Measurements from ENCODE around the gene PRAMEF14. TPM values are rescaled to one million over a fixed set of nuclear protein-coding genes. Genes with fewer than 3 reads are reported as not detected.

PRAMEF14 gene
- polyA plus RNA-seq, 4 donors, result not detected

Other genes starting within 250 kb of the PRAMEF14 start
- gene HNRNPCL2, start 230.3 kb downstream of the PRAMEF14 start, polyA plus RNA-seq (ENCODE audit: insufficient read length in 4 of 4), result under 1 TPM in 2 of 4 donors, not detected in 2; 0.21 TPM
- gene PRAMEF26, start 191.1 kb downstream of the PRAMEF14 start, polyA plus RNA-seq (ENCODE audit: insufficient read length in 4 of 4), result not detected
- gene HNRNPCL4, start 181.5 kb downstream of the PRAMEF14 start, polyA plus RNA-seq (ENCODE audit: insufficient read length in 4 of 4), result under 1 TPM in 3 of 4 donors, not detected in 1; 0.54 to 0.81 (median 0.58) TPM
- gene PRAMEF9, start 175.3 kb downstream of the PRAMEF14 start, polyA plus RNA-seq (ENCODE audit: insufficient read length in 4 of 4), result not detected
- gene PRAMEF13, start 145.7 kb downstream of the PRAMEF14 start, polyA plus RNA-seq (ENCODE audit: insufficient read length in 4 of 4), result not detected
- not detected for gene PRAMEF18, start 121.0 kb downstream of the PRAMEF14 start, polyA plus RNA-seq (ENCODE audit: insufficient read length in 4 of 4)
- not detected for gene PRAMEF5, start 92.9 kb downstream of the PRAMEF14 start, polyA plus RNA-seq (ENCODE audit: insufficient read length in 4 of 4)
- gene PRAMEF8, start 62.0 kb downstream of the PRAMEF14 start, polyA plus RNA-seq (ENCODE audit: insufficient read length in 4 of 4), result not detected
- gene PRAMEF33, start 43.6 kb downstream of the PRAMEF14 start, polyA plus RNA-seq (ENCODE audit: insufficient read length in 4 of 4), result not detected
- not detected for gene PRAMEF15, start 31.6 kb downstream of the PRAMEF14 start, polyA plus RNA-seq (ENCODE audit: insufficient read length in 4 of 4)
- not detected for gene PRAMEF19, start 24.8 kb upstream of the PRAMEF14 start, polyA plus RNA-seq (ENCODE audit: insufficient read length in 4 of 4)
- not detected for gene PRAMEF17, start 42.5 kb upstream of the PRAMEF14 start, polyA plus RNA-seq (ENCODE audit: insufficient read length in 4 of 4)
- gene PRAMEF20, start 63.3 kb upstream of the PRAMEF14 start, polyA plus RNA-seq (ENCODE audit: insufficient read length in 4 of 4), result not detected
- gene LRRC38, start 166.9 kb upstream of the PRAMEF14 start, polyA plus RNA-seq (ENCODE audit: insufficient read length in 4 of 4), result under 1 TPM in 1 of 4 donors, not detected in 3; 0.25 TPM
- gene PDPN, start 236.7 kb upstream of the PRAMEF14 start, polyA plus RNA-seq (ENCODE audit: insufficient read length in 4 of 4), result 10 to 100 TPM; 15.9 to 20.6 (median 16.4) TPM

Data from left renal cortex interstitium (tissue), 4 donors.